Thymus (tissue), 11 donors: Measurements from ENCODE around the gene CLDN18. TPM values are rescaled to one million over a fixed set of nuclear protein-coding genes. Genes with fewer than 3 reads are reported as not detected.

Source experiments
- DNase-seq, 9 donors: peaks; one replicate each; pipeline ENCODE4 v3.0.0-alpha.2; 2013; ENCODE audit warnings: low spot score in 9 of 9, low read depth in 6 of 9, missing footprints in 1 of 9
- H3K27ac ChIP-seq, 2 donors: one replicate each; pipeline ENCODE4 v1.5.1; 2013; ENCODE audit warnings: control low read depth in 1 of 2, low read depth in 1 of 2, low read length in 1 of 2, mild to moderate bottlenecking in 1 of 2, moderate library complexity in 1 of 2
- H3K27me3 ChIP-seq, 2 donors: one replicate each; pipeline ENCODE4 v1.5.1; 2013; ENCODE audit warnings: low read length in 1 of 2; ENCODE audit not compliant: control insufficient read depth in 2 of 2, insufficient read depth in 1 of 2
- H3K36me3 ChIP-seq, 2 donors: one replicate each; pipeline ENCODE4 v1.5.1; 2013; ENCODE audit warnings: low read length in 1 of 2, mild to moderate bottlenecking in 1 of 2, moderate library complexity in 1 of 2; ENCODE audit not compliant: control insufficient read depth in 2 of 2, insufficient read depth in 2 of 2
- H3K4me1 ChIP-seq, 2 donors: one replicate each; pipeline ENCODE4 v1.5.1; 2013; ENCODE audit warnings: low read length in 2 of 2; ENCODE audit not compliant: control insufficient read depth in 2 of 2, insufficient read depth in 2 of 2
- H3K4me3 ChIP-seq, 2 donors: one replicate each; pipeline ENCODE4 v1.5.1; 2013; ENCODE audit warnings: low read length in 2 of 2, control low read depth in 1 of 2, mild to moderate bottlenecking in 1 of 2
- H3K9me3 ChIP-seq, 2 donors: one replicate each; pipeline ENCODE4 v1.5.1; 2013; ENCODE audit warnings: low read length in 1 of 2, mild to moderate bottlenecking in 1 of 2; ENCODE audit not compliant: control insufficient read depth in 2 of 2, insufficient read depth in 1 of 2
- WGBS: extraction: QIAGEN DNeasy Blood & Tissue Kit; methylation state at CpG from one replicate; pipeline ENCODE4 v1.1.7; 2013; 5-methylcytosine and 5-hydroxymethylcytosine counted together
- polyA plus RNA-seq: library from polyadenylated mRNA; stranded (reverse); fragments of 200-250 nt; gene quantifications from one replicate; pipeline ENCODE4 v1.2.3, GENCODE V29; 2013
- total RNA-seq: library from RNA; stranded (reverse); fragments of 120-200 nt; gene quantifications from one replicate; pipeline ENCODE4 v1.2.4, GENCODE V29; 2013
- donor health status: healthy.

The CLDN18 gene
- total and polyA plus RNA-seq, 2 donors = 0.28 to 0.62 TPM

DNA sequence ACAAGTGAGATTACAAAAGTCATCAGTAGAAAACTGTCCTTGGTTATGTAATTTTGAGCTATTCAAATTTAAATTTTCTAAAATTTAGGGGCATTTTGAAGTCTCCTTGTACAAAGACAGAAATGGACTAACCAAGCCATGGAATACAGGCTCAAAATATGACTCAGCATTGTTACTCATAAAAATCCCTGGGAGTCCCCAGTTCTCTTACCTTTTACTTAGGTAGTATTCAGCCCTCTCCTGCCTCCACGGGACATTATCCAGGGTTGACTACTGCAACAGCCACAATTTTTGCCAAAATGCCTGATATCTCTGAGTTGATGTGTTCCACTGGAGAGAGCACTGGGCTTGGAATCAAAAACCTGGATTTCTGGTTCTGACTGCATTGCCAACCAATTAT, 25.0 kb downstream of the CLDN18 start:
- no peak for DNase-seq
- no peaks in the 10 kb centered on the region for H3K4me1 ChIP-seq
- no peaks in the 10 kb centered on the region for H3K36me3 ChIP-seq
- H3K4me3 ChIP-seq = no peak overlapping the region
- no peaks in the 10 kb centered on the region for H3K9me3 ChIP-seq
- no peaks in the 10 kb centered on the region for H3K27me3 ChIP-seq
- H3K27ac ChIP-seq = no peak overlapping the region
- 95% methylated on average over 1 of the region's 1 CpG for WGBS

DNA sequence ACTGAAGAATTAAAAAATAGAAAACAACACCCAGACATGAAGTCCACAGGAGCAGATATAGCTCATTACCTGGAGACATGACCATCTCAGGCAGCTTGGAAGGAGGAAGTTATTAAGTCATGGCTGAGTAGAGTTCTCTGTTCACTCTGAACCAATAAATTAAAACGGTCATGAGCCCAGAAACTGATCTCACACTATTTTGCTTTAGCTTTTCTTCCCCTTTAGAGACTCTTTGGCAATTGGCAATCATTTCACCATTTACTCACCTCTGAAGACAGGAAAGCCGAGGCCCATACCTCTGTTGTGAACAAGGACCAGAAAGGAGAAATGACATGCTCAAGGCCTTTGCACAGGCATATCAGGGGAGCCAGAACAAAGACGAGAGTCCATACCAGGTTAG, 26.6 kb downstream of the CLDN18 start:
- Histone ChIP-seq H3K4me1 (no peaks in the 10 kb centered on the region), H3K27ac (no peak overlapping the region), H3K36me3 (no peaks in the 10 kb centered on the region), H3K4me3 (no peak overlapping the region), H3K27me3 (no peaks in the 10 kb centered on the region), H3K9me3 (no peaks in the 10 kb centered on the region)
- 75% methylated on average over 3 of the region's 3 CpGs for WGBS
- DNase-seq = no peak

DNA sequence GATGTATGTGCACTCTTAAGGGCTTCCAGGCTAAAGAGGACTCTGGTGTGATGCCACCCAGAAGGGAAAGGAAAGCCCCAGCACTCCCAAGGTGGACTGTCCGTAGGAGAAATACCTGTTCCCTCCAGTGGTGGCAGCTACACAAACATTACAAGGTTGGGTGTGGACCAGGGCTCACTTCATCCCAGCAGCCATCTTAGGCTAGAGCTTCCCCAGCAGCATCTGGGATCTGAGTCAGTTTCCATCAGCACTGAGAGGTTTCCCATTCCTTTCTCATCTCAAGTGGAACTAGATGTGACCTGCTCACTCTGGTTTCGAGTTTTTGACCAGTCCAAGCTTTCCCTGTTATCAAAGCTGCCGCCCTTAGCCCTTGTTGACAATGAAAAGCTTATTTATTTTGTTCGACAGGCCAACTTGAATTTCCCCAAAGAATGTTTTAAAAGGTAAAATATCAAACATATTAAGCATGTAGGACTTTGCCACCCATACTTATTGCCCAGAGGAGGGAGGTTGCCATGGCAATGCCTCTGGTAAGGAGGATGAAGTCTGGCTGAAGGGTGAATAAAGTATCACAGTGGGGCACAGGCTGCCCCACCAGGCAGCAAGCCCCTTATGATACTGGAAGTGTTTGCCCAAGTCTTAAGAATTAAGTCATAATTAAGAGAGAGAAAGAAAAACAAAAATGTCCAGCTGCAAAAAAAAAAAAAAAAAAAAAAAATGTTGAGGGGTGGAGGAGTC, 28.9 kb downstream of the CLDN18 start:
- Histone ChIP-seq H3K9me3 (no peaks in the 10 kb centered on the region), H3K36me3 (no peaks in the 10 kb centered on the region), H3K4me1 (no peaks in the 10 kb centered on the region), H3K27me3 (no peaks in the 10 kb centered on the region), H3K27ac (no peak overlapping the region), H3K4me3 (no peak overlapping the region)
- DNase-seq = no peak
- WGBS = 92% methylated on average over 4 of the region's 4 CpGs

DNA sequence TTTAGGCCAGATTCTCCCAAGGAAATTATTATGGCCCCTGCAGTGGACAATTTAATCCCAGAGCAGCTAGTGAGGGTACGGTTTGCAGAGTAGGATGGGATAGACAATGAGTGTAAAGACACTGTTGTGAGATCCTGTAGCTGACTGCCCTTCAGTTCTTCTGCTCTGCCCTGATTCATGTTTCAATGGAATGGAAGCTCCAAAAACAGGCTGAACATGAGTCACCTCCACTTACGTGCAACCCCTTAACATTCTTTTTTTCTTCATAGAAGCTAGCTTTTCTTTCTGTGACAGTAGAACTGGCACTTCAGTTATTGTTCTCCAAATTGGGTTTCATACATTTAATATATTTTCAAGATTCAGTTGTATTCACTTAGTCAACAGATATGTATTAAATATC, 32.1 kb downstream of the CLDN18 start:
- H3K9me3 ChIP-seq = no peaks in the 10 kb centered on the region
- no peak for DNase-seq
- WGBS = 97% methylated on average over 2 of the region's 2 CpGs

DNA sequence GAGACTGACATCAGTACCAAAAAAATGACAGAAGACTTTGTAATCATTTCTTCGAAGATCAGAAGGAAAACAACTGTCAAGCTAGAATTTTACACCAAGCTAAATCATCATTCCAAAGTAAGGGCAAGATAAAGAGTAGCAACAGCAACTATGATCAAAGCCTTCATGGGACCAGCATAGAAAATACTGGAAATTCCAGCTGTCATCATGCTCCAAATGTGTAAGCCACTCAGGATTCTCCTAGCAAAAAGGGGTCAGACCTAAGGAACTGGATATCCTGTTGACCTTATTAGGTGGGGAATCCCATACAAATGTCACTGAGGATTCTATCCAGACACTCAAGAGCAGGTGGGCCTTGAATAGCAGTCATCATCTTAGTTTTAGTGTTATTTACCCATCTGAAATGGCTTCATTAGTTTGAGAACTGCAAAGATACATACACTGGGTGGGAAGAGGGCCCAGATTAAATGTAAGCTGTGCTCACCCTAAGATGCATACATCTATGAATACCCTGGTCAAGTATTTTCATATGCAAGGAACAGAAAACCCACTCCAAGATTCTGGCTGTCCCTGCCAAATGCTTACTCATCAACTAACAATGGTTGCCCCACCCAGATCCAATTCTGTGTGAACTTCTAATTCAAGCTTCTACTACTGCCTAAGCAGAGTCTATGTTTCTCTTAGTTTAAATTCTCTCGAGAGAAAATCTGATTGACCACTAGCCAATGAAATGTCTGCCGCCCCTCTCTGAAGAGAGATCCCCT, 33.5 kb downstream of the CLDN18 start:
- 98% methylated on average over 3 of the region's 3 CpGs for WGBS
- Histone ChIP-seq H3K27ac (no peak overlapping the region), H3K27me3 (no peaks in the 10 kb centered on the region), H3K4me1 (no peaks in the 10 kb centered on the region), H3K36me3 (no peaks in the 10 kb centered on the region), H3K9me3 (no peaks in the 10 kb centered on the region), H3K4me3 (no peak overlapping the region)
- DNase-seq = no peak

More for the DNA sequence above, 32.1 kb downstream of the CLDN18 start:
- no peak overlapping the region for H3K27ac ChIP-seq
- no peaks in the 10 kb centered on the region for H3K4me1 ChIP-seq
- H3K4me3 ChIP-seq = no peak overlapping the region
- no peaks in the 10 kb centered on the region for H3K27me3 ChIP-seq
- H3K36me3 ChIP-seq = no peaks in the 10 kb centered on the region

DNA sequence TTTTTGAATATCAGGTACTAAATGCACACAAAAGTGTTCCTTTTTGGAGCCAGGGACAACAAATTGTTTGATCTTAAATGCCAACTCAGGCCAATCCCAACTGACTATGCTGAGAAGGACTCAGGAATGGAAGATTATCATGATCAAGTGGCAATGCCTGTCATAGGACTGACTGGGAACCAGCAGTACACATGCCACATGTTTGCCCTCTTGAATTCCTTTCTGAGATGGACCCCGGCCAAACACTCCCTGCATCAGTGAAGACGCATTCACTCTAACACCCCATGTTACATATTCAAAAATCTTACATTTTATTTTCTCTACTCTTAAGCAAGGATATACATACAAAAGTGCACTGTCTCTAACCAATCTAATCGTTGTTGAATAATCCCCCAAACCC, 36.1 kb downstream of the CLDN18 start:
- Histone ChIP-seq H3K27me3 (no peaks in the 10 kb centered on the region), H3K36me3 (no peaks in the 10 kb centered on the region), H3K4me1 (no peaks in the 10 kb centered on the region), H3K9me3 (no peaks in the 10 kb centered on the region), H3K4me3 (no peak overlapping the region), H3K27ac (no peak overlapping the region)
- DNase-seq = no peak
- 92% methylated on average over 3 of the region's 3 CpGs for WGBS

DNA sequence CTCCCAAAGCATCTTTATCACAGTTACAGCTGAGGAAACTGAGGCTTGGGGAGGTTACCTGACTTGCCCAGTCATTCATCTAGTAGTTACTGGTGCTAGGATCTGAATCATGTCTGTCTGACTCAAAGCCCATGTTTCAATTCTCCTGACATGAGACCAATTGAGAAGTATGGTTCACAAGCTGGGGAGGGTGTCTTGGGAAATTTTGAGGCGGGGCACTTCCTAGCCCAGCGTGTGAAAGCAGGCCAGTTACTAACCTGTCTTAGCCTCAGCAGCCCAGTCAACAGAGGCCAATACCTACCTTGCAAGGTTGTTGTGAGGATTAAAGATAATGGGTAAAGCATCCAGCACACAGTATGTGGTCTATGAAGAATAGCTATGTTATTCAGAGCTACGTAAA, 37.0 kb downstream of the CLDN18 start:
- no peak for DNase-seq
- Histone ChIP-seq H3K27ac (no peak overlapping the region), H3K9me3 (no peaks in the 10 kb centered on the region), H3K36me3 (no peaks in the 10 kb centered on the region), H3K4me3 (no peak overlapping the region), H3K27me3 (no peaks in the 10 kb centered on the region), H3K4me1 (no peaks in the 10 kb centered on the region)
- 94% methylated on average over 3 of the region's 3 CpGs for WGBS

DNA sequence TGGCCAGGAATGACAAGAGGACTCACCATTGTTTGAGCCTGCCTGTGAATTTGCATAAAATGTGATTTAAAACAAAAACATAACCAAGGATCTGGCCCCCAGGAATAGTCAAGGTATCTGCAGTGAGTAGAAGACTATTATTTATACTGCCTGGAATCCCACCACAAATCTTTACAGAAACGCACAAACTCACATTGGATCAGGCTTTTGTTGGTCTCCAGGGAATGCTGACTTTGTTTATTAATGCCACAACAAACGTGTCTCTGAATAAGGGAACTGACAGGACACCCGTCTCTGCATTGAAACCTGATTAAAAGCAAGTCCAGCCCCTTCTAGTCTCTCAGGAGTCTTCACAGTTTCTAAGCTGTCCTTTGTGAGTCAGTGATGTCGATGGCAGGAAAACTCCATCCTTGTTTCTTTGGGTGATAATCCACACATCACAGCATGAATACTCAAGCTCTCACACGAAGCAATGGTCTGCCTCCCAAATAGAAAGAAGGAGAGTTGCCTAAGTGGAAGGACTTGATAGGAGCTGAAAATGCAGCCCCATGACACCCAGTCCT, 37.7 kb downstream of the CLDN18 start:
- 89% methylated on average over 5 of the region's 5 CpGs for WGBS
- no peaks in the 10 kb centered on the region for H3K27me3 ChIP-seq
- DNase-seq = no peak

DNA sequence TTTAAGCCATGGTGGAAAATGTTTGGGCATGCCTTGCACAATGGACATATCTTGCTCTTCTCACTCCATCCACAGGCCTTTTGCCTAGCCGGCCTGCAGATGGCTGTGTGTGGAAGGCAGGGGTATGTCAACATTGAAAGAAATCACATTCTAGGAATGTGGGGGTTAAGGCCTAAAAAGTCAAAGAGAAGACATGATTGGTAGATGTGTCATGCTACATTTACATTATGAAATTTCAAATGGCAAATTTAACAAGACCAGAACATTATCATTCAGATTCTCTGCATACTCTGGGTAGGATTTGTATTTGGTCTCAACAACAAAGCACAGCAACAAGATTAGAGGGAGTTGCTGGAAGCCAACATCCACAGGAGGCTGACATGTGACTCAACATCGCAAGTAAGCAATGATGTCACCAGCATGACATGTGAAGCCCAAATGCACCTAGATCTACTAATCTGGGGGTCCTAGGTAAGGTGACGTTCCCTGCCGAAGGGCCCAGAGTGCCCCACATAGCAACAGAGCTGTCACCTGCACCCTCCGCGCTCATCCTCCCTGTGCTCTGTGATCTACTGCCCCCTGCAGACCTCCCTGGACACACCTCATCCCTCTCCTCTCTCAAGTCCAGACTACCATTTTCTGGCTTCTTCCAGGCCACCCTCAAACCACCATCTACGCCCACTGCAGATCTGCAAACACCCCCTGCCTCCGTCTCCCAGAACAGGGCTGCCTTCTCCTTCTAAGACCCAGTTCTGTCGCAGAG, 39.4 kb downstream of the CLDN18 start:
- Histone ChIP-seq H3K4me1 (no peaks in the 10 kb centered on the region), H3K36me3 (no peaks in the 10 kb centered on the region), H3K27ac (no peak overlapping the region), H3K4me3 (no peak overlapping the region), H3K27me3 (no peaks in the 10 kb centered on the region), H3K9me3 (no peaks in the 10 kb centered on the region)
- no peak for DNase-seq
- 97% methylated on average over 9 of the region's 9 CpGs for WGBS

More for the DNA sequence above, 37.7 kb downstream of the CLDN18 start:
- H3K27ac ChIP-seq = no peak overlapping the region
- no peaks in the 10 kb centered on the region for H3K9me3 ChIP-seq
- no peaks in the 10 kb centered on the region for H3K4me1 ChIP-seq
- no peak overlapping the region for H3K4me3 ChIP-seq
- H3K36me3 ChIP-seq = no peaks in the 10 kb centered on the region
